Tibial artery (tissue), 4 donors: Measurements from ENCODE around the gene GALR2.

Experiments used
- DNase-seq, 2 donors: peaks; one replicate each; pipeline ENCODE4 v3.0.0-alpha.2; 2019
- H3K27ac ChIP-seq, 2 donors: fragments of 200-600 bp; sonication (generic) in 1 of 2; 1 replicate in 1 of 2; 2 replicates in 1 of 2; pipeline ENCODE4 v1.5.1; 2018 to 2019; ENCODE audit warnings: mild to moderate bottlenecking in 1 of 2
- H3K27me3 ChIP-seq, 2 donors: fragments of 200-600 bp; sonication (generic) in 1 of 2; one replicate each; pipeline versions ENCODE4 v1.5.1 to v1.6.0; 2016 to 2019
- H3K36me3 ChIP-seq, 3 donors: fragments of 200-600 bp; sonication (generic) in 2 of 3; one replicate each; pipeline ENCODE4 v1.5.1; 2016 to 2019; ENCODE audit warnings: mild to moderate bottlenecking in 2 of 3
- H3K4me1 ChIP-seq, 4 donors: fragments of 200-600 bp; sonication (generic) in 2 of 4; 1 replicate in 3 of 4; 2 replicates in 1 of 4; pipeline ENCODE4 v1.5.1; 2016 to 2019
- H3K4me3 ChIP-seq, 2 donors: fragments of 200-600 bp; sonication (generic) in 1 of 2; 1 replicate in 1 of 2; 2 replicates in 1 of 2; pipeline ENCODE4 v1.5.1; 2018 to 2019; ENCODE audit warnings: mild to moderate bottlenecking in 2 of 2
- H3K9me3 ChIP-seq, 3 donors: fragments of 200-600 bp; sonication (generic) in 1 of 3; one replicate each; pipeline ENCODE4 v1.5.1; 2016 to 2019
- intact Hi-C: fragments of 100-400 bp; cut with DNase I; formaldehyde crosslinking; loops from one replicate; pipeline ENCODE4 v1.15.0; 2023; ENCODE audit warnings: low total_unique reads
- TF ChIP-seq, protein P1 (sequence below), 2 experiments: fragments of 200-600 bp in 1 of 2; fragments of 450-650 bp in 1 of 2; IDR thresholded peaks; one replicate each; pipeline ENCODE4 v1.5.1; 2017 to 2019; ENCODE audit warnings: antibody characterized with exemption in 2 of 2, mild to moderate bottlenecking in 1 of 2, moderate library complexity in 1 of 2

The GALR2 gene

DNA sequence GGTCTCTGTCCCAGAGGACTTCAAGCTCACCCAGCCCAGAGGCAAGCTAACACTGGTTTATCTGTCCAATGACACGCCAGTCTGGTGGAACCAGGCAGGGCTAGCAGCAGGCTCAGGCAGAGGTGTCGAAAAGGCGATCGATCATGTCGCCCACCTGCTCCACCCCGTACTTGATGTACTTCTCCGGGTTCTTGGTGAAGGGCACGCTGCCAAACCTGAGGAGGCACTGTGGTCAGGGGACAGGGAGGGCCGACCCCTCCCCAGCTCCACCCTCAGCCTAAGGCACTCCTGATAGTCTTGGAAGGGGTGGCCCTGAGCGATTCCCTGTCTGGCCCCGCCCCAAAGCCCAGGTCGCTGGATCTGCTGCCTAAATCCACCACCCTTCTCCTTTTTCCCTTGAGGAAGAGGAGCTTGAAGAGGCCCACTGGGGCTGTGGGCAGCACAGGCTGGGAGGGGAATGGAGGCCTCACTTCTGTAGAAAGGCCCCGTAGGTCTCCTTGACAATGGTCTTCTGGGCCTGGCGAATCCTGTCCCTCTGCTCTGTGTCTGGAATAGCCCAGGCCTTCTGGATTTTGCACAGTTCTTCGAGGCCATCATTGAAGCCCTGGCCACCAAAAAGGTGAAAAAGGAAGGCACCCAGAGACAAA is 9.1 kb downstream of the GALR2 start:
- intact Hi-C loops = no loop called here
- TF ChIP-seq, protein P1, sequence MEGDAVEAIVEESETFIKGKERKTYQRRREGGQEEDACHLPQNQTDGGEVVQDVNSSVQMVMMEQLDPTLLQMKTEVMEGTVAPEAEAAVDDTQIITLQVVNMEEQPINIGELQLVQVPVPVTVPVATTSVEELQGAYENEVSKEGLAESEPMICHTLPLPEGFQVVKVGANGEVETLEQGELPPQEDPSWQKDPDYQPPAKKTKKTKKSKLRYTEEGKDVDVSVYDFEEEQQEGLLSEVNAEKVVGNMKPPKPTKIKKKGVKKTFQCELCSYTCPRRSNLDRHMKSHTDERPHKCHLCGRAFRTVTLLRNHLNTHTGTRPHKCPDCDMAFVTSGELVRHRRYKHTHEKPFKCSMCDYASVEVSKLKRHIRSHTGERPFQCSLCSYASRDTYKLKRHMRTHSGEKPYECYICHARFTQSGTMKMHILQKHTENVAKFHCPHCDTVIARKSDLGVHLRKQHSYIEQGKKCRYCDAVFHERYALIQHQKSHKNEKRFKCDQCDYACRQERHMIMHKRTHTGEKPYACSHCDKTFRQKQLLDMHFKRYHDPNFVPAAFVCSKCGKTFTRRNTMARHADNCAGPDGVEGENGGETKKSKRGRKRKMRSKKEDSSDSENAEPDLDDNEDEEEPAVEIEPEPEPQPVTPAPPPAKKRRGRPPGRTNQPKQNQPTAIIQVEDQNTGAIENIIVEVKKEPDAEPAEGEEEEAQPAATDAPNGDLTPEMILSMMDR (IDR thresholded peaks at IDR 0.05) = no peak
- Histone ChIP-seq H3K9me3 (no peaks in the 10 kb centered on the region), H3K27ac (no peak overlapping the region), H3K4me3 (no peak overlapping the region), H3K4me1 (peaks cover 0 to 14% (median 2%) of the 10 kb centered on the region in 4 donors), H3K27me3 (peaks cover 0 to 20% of the 10 kb centered on the region in 2 donors), H3K36me3 (peaks cover 44 to 67% (median 58%) of the 10 kb centered on the region in 3 donors)
- peak in 1 of 2 donors; percentile 59 for DNase-seq

DNA sequence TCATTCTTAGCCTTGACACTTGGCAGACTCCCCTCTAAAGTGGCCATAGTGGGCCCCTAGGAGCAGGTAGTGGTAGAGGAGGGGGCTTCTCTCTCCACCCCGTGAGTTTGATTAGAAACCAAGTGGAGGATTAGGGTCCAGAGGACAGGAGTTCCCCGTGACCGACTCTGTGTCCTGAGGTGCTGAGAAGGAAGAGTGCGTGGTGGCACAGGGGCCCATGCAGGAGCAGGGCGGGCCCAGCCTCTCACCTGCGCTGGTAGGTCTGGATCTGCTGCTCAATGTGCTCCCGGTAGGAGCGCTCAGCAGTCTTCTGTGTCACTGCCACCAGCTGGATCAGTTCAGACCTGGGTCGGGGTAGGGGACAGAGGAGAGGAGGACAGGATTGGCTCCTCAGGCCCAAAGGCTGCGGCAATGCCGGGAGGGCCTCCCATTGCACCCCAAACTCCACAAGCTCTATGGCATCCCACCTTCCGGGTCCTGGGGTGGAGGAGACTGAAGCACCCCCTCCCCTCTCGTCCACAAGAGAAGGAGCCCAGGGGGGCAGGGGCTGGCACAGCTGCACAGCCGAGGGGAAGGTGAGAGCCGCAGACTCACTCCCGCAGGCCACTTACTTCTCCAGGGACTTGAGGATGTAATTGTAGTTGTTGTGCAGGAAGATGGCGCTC is 10.6 kb downstream of the GALR2 start:
- Histone ChIP-seq H3K4me1 (peaks cover 0 to 5% (median under 1%) of the 10 kb centered on the region in 4 donors), H3K9me3 (no peaks in the 10 kb centered on the region), H3K27me3 (peaks cover 0 to 4% of the 10 kb centered on the region in 2 donors), H3K27ac (no peak overlapping the region), H3K4me3 (no peak overlapping the region), H3K36me3 (peaks cover 51 to 82% (median 74%) of the 10 kb centered on the region in 3 donors)
- intact Hi-C loops = no loop called here
- peak in 1 of 2 donors; percentile 40 for DNase-seq
- TF ChIP-seq, protein P1 (IDR thresholded peaks at IDR 0.05) = no peak

DNA sequence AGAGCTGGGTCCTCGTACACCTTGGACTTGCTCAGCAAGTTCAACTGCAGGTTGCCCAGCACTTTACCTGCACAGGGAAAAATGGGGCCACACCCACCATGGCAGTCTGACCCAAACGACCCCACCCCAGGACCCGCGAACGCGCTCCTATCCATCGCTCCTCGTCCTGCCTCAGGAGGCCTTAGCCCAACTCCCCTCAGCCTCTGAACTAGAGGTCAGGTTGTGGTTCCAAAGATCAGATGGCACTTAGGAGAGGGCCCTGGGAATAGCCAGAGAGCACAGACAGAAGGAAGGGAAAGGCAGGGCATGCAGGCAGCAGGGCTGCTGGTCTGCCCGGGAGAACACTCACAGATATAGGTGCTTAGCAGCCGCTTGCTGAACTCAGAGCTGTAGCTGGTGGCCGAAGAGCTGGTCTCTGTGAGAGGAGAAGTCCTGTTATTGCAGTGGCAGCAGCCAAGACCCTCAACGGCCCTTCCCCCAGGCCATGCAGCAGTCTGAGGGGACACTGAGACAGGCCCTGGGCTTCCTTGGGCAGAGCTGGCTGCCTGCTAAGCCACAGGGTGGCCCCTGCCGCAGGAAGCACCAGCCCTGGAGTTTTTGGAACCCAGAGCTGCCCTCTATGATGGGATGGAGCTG is 11.3 kb downstream of the GALR2 start:
- TF ChIP-seq, protein P1 (IDR thresholded peaks at IDR 0.05) = no peak
- DNase-seq = no peak
- no peak overlapping the region for H3K4me3 ChIP-seq
- H3K4me1 ChIP-seq = no peaks in the 10 kb centered on the region
- no peaks in the 10 kb centered on the region for H3K27me3 ChIP-seq
- H3K9me3 ChIP-seq = no peaks in the 10 kb centered on the region
- H3K36me3 ChIP-seq = peaks cover 57 to 89% (median 80%) of the 10 kb centered on the region in 3 donors
- H3K27ac ChIP-seq = no peak overlapping the region
- intact Hi-C loops = no loop called here

DNA sequence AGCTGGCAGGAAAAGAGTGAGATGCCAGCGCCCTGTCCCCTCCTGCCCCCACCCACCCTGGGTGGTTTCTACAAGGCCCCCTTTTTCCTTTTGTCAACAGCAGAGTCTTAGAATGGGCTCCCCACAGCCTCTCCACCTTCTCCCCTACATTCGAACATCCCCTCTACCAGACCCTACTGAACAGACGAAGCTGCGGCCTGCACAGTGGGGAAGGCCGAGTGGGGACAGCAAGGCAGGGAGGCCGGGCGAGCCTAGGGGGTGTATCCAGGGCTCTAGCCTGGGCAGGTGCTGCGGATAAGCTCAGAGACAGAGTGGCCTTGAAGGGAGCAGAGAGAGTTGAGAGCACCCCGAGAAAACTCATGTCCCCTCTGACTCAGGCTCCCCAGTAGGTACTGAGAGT is 11.8 kb downstream of the GALR2 start:
- Histone ChIP-seq H3K9me3 (no peaks in the 10 kb centered on the region), H3K27me3 (no peaks in the 10 kb centered on the region), H3K4me3 (no peak overlapping the region), H3K4me1 (no peaks in the 10 kb centered on the region), H3K36me3 (peaks cover 58 to 94% (median 86%) of the 10 kb centered on the region in 3 donors), H3K27ac (no peak overlapping the region)
- no peak for DNase-seq
- TF ChIP-seq, protein P1 (IDR thresholded peaks at IDR 0.05) = no peak
- intact Hi-C loops = no loop called here

DNA sequence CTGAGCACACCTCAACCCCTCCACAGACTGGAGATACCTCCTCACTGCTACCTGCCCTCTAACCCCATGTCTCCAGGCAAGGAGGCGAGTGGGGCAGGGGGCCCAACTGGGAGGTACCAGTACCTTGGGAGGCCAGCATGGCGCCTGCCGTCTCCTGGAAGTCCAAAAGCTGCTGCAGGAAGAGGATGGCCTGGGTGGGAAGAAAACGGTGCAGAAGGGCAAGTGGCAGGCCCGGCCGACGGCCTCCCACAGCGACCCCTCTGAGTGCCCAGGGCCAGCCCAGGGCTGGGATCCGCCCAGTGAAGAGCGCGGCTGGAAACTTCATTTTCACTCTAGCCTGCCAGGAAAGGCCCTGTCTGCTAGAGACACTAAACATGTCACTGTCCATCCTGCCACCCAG is 12.9 kb downstream of the GALR2 start:
- intact Hi-C loops = no loop called here
- TF ChIP-seq, protein P1 (IDR thresholded peaks at IDR 0.05) = no peak

More for the DNA sequence above, 12.9 kb downstream of the GALR2 start:
- DNase-seq = no peak
- Histone ChIP-seq H3K9me3 (no peaks in the 10 kb centered on the region), H3K27ac (no peak overlapping the region), H3K27me3 (no peaks in the 10 kb centered on the region), H3K4me1 (no peaks in the 10 kb centered on the region), H3K4me3 (no peak overlapping the region), H3K36me3 (peaks cover 62 to 100% (median 95%) of the 10 kb centered on the region in 3 donors)
